HG02610 (cell line): Measurements from ENCODE around the gene MEAF6.
"Not testable (repeated sequence)": the region's sequence is repeated elsewhere in the genome, so short reads cannot be mapped to it uniquely, and the experiment has no call there.

Source experiments
- ATAC-seq: cut with Tn5 transposase; IDR thresholded peaks from one replicate; pipeline ENCODE4 v1.9.1; 2021; ENCODE audit warnings: mild to moderate bottlenecking, moderate library complexity; ENCODE audit not compliant: unreplicated experiment

Gene MEAF6

GRCh38 chr1:37532418-37533156 is 18.0 kb upstream of the MEAF6 start:
- not testable (repeated sequence) for ATAC-seq

GRCh38 chr1:37529888-37530287 is 15.3 kb upstream of the MEAF6 start:
- ATAC-seq: not testable (repeated sequence)

GRCh38 chr1:37519613-37520012 is 5.0 kb upstream of the MEAF6 start:
- no peak for ATAC-seq

GRCh38 chr1:37518929-37519328 is 4.4 kb upstream of the MEAF6 start:
- not testable (repeated sequence) for ATAC-seq

- not testable (repeated sequence) for ATAC-seq
These were observed 3.7 kb upstream of the MEAF6 start for GRCh38 chr1:37518241-37518640.

GRCh38 chr1:37517569-37517968 is 3.0 kb upstream of the MEAF6 start:
- no peak for ATAC-seq

GRCh38 chr1:37515185-37516034 is 844 bp upstream of the MEAF6 start:
- no peak for ATAC-seq

GRCh38 chr1:37513795-37514349 is 694 bp downstream of the MEAF6 start:
- no peak for ATAC-seq

GRCh38 chr1:37509181-37509580 is 5.4 kb downstream of the MEAF6 start:
- ATAC-seq: no peak

GRCh38 chr1:37506740-37507139 is 7.8 kb downstream of the MEAF6 start:
- ATAC-seq: no peak

GRCh38 chr1:37502791-37503190 is 11.8 kb downstream of the MEAF6 start:
- ATAC-seq: not testable (repeated sequence)

- ATAC-seq: no peak
These were observed 12.5 kb downstream of the MEAF6 start for GRCh38 chr1:37502104-37502503.

- no peak for ATAC-seq
These were observed 12.9 kb downstream of the MEAF6 start for GRCh38 chr1:37501661-37502060.

- ATAC-seq: no peak
These were observed 15.5 kb downstream of the MEAF6 start for GRCh38 chr1:37498872-37499617.

- ATAC-seq: no peak
These were observed 16.7 kb downstream of the MEAF6 start for GRCh38 chr1:37497832-37498231.

- ATAC-seq: no peak
These were observed 18.7 kb downstream of the MEAF6 start for GRCh38 chr1:37495875-37496274.

GRCh38 chr1:37493336-37494098 is 21.0 kb downstream of the MEAF6 start:
- ATAC-seq: no peak

- no peak for ATAC-seq
These were observed 27.0 kb downstream of the MEAF6 start for GRCh38 chr1:37487619-37487984.

GRCh38 chr1:37486680-37487618 is 27.6 kb downstream of the MEAF6 start:
- no peak for ATAC-seq
